Measurements from ENCODE around the gene TMEM176A.
"Not testable (repeated sequence)": the region's sequence is repeated elsewhere in the genome, so short reads cannot be mapped to it uniquely, and the experiment has no call there.

TMEM176A gene

GRCh38 chr7:150756166-150756565, 44.4 kb upstream of the TMEM176A start:
- H3K4me3 ChIP-seq (replicated peaks in 1 of 2; ENCODE audit: low read depth in 2 of 2, low read length in 2 of 2): no peak overlapping the region
- DNase-seq (ENCODE audit: low read depth in 2 of 2): no peak
- TF ChIP-seq, protein P1, sequence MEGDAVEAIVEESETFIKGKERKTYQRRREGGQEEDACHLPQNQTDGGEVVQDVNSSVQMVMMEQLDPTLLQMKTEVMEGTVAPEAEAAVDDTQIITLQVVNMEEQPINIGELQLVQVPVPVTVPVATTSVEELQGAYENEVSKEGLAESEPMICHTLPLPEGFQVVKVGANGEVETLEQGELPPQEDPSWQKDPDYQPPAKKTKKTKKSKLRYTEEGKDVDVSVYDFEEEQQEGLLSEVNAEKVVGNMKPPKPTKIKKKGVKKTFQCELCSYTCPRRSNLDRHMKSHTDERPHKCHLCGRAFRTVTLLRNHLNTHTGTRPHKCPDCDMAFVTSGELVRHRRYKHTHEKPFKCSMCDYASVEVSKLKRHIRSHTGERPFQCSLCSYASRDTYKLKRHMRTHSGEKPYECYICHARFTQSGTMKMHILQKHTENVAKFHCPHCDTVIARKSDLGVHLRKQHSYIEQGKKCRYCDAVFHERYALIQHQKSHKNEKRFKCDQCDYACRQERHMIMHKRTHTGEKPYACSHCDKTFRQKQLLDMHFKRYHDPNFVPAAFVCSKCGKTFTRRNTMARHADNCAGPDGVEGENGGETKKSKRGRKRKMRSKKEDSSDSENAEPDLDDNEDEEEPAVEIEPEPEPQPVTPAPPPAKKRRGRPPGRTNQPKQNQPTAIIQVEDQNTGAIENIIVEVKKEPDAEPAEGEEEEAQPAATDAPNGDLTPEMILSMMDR (IDR thresholded peaks at IDR 0.05; ENCODE audit: low read depth, low read length): no peak

- DNase-seq (ENCODE audit: low read depth in 2 of 2): peak in 1 of 2 donors; percentile 7
- TF ChIP-seq, protein P1 (IDR thresholded peaks at IDR 0.05; ENCODE audit: low read depth, low read length): no peak
- H3K4me3 ChIP-seq (replicated peaks in 1 of 2; ENCODE audit: low read depth in 2 of 2, low read length in 2 of 2): no peak overlapping the region
Measured at GRCh38 chr7:150756858-150757257, 43.7 kb upstream of the TMEM176A start.

DNA sequence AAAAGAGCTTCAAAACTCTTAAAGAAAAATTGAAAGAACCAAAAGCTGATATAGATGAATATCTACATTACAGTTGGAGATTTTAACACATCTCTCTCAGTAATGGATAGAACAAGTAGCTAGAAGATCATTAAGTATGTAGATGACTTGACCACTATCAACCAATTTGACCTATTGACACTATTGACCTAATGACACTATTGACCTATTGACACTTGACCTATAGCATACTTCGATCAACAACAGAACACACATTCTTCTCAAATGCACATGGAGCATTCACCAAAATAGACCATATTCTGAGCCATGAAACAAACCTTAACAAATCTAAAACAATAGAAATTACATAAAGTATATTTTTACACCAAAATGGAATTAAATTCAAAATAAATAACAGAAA, 41.1 kb upstream of the TMEM176A start:
- no peak for DNase-seq (ENCODE audit: low read depth in 2 of 2)
- TF ChIP-seq, protein P1 (IDR thresholded peaks at IDR 0.05; ENCODE audit: low read depth, low read length): no peak
- H3K4me3 ChIP-seq (replicated peaks in 1 of 2; ENCODE audit: low read depth in 2 of 2, low read length in 2 of 2): no peak overlapping the region

GRCh38 chr7:150766334-150766709, 34.2 kb upstream of the TMEM176A start:
- H3K4me3 ChIP-seq (replicated peaks in 1 of 2; ENCODE audit: low read depth in 2 of 2, low read length in 2 of 2): no peak overlapping the region
- no peak for DNase-seq (ENCODE audit: low read depth in 2 of 2)
- TF ChIP-seq, protein P1 (IDR thresholded peaks at IDR 0.05; ENCODE audit: low read depth, low read length): no peak

GRCh38 chr7:150769768-150770167, 30.8 kb upstream of the TMEM176A start:
- no peak overlapping the region for H3K4me3 ChIP-seq (replicated peaks in 1 of 2; ENCODE audit: low read depth in 2 of 2, low read length in 2 of 2)
- TF ChIP-seq, protein P1 (IDR thresholded peaks at IDR 0.05; ENCODE audit: low read depth, low read length): no peak
- DNase-seq (ENCODE audit: low read depth in 2 of 2): no peak

DNA sequence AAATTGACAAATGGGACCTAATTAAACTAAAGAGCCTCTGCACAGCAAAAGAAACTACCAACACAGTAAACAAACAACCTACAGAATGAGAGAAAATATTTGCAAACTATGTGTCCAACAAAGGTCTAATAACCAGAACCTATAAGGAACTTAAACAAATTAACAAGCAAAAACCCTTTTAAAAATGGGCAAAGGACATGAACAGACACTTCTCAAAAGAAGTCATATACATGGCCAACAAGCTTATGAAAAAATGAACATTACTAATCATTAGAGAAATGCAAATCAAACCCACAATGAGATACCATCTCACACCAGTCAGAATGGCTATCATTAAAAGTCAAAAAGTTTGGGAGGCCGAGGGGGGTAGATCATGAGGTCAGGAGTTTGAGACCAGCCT, 26.4 kb upstream of the TMEM176A start:
- not testable (repeated sequence) for H3K4me3 ChIP-seq (replicated peaks in 1 of 2; ENCODE audit: low read depth in 2 of 2, low read length in 2 of 2)

DNA sequence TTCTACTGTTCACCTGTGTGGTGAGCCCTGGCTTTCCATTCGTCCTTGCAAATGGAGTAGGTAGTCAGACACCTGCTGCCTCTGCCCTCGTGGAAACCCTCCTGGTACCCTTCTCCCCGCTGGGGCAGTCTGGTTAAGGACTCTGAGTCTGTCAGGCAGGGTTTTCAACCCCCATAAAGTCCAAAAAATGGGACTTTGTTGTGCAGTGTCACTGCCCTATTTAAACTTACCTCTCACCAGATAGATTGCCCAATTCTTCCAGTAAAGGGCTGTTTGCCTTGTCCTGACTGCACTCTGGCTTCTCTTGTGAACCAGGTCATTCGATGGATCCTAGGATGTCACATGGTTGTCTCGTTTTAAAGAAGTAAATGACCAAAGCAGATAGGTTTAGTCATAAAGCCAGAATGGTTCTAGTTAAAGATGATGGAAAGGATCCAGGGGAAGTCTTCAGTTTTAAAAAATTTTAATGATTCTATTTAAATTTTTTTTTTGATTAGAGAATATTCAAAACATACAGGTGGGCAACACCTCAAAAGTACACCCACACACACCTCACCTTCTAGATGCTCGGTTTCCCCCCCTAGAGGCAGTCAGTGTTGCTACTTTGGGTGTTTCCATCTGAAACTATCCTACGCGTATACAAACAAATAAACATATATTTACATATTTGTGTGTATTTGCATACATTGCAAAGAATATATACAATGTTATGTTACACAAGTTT, 22.4 kb upstream of the TMEM176A start:
- TF ChIP-seq, protein P1 (IDR thresholded peaks at IDR 0.05; ENCODE audit: low read depth, low read length): no peak
- DNase-seq (ENCODE audit: low read depth in 2 of 2): no peak
- H3K4me3 ChIP-seq (replicated peaks in 1 of 2; ENCODE audit: low read depth in 2 of 2, low read length in 2 of 2): no peak overlapping the region

More for the DNA sequence above, 26.4 kb upstream of the TMEM176A start:
- not testable (repeated sequence) for DNase-seq (ENCODE audit: low read depth in 2 of 2)
